HUES6 (cell line): Measurements from ENCODE around the gene WDR48.

ENCODE experiments used
- H3K27ac ChIP-seq: 2 replicates; pipeline ENCODE4 v1.7.0; 2013; ENCODE audit warnings: low read depth, mild to moderate bottlenecking, low read length, inconsistent platforms
- H3K27me3 ChIP-seq: 2 replicates; pipeline ENCODE4 v1.6.1; 2013; ENCODE audit warnings: low read length; ENCODE audit not compliant: control insufficient read depth, insufficient read depth
- H3K36me3 ChIP-seq: 2 replicates; pipeline ENCODE4 v1.6.1; 2013; ENCODE audit warnings: low read length; ENCODE audit not compliant: control insufficient read depth, insufficient read depth
- H3K4me1 ChIP-seq: 2 replicates; pipeline ENCODE4 v1.6.1; 2013; ENCODE audit warnings: low read length; ENCODE audit not compliant: control insufficient read depth, insufficient read depth
- H3K4me3 ChIP-seq: 2 replicates; pipeline ENCODE4 v1.5.1; 2013; ENCODE audit warnings: low read depth, low read length
- H3K9ac ChIP-seq: one replicate; pipeline ENCODE4 v1.6.1; 2013; ENCODE audit warnings: mild to moderate bottlenecking, low read length
- H3K9me3 ChIP-seq: 2 replicates; pipeline ENCODE4 v1.6.1; 2013; ENCODE audit warnings: low read depth, low read length; ENCODE audit not compliant: control insufficient read depth, insufficient read depth

Gene WDR48

GRCh38 chr3:39102504-39103323 is 50.9 kb downstream of the WDR48 start:
- H3K36me3 ChIP-seq: peaks cover 33% of the 10 kb centered on the region

GRCh38 chr3:39103324-39103693 is 51.5 kb downstream of the WDR48 start:
- H3K9me3 ChIP-seq: no peaks in the 10 kb centered on the region
- no peak overlapping the region for H3K4me3 ChIP-seq
- 0 out of 2 replicates have a peak, but pooled peaks cover 1% of the 10 kb centered on the region for H3K27me3 ChIP-seq
- H3K4me1 ChIP-seq: peaks cover 8% of the 10 kb centered on the region; the same call in 1 of the 2 replicates
- no peak overlapping the region for H3K9ac ChIP-seq
- H3K27ac ChIP-seq: no peak overlapping the region
- peaks cover 28% of the 10 kb centered on the region for H3K36me3 ChIP-seq

More at GRCh38 chr3:39102504-39103323, 50.9 kb downstream of the WDR48 start:
- no peaks in the 10 kb centered on the region for H3K9me3 ChIP-seq
- H3K4me3 ChIP-seq: no peak overlapping the region
- no peaks in the 10 kb centered on the region for H3K27me3 ChIP-seq
- peaks cover 8% of the 10 kb centered on the region; the same call in 1 of the 2 replicates for H3K4me1 ChIP-seq
- no peak overlapping the region for H3K27ac ChIP-seq
- H3K9ac ChIP-seq: no peak overlapping the region

GRCh38 chr3:39103791-39104552 is 52.2 kb downstream of the WDR48 start:
- Histone ChIP-seq H3K27me3 (peaks cover 8% of the 10 kb centered on the region; the same call in 1 of the 2 replicates), H3K36me3 (peaks cover 21% of the 10 kb centered on the region), H3K4me1 (peaks cover 8% of the 10 kb centered on the region; the same call in 1 of the 2 replicates), H3K9me3 (no peaks in the 10 kb centered on the region), H3K4me3 (no peak overlapping the region), H3K27ac (no peak overlapping the region), H3K9ac (no peak overlapping the region)

- Histone ChIP-seq H3K4me3 (no peak overlapping the region), H3K36me3 (peaks cover 9% of the 10 kb centered on the region), H3K4me1 (peaks cover 8% of the 10 kb centered on the region; the same call in 1 of the 2 replicates), H3K27ac (no peak overlapping the region), H3K27me3 (peaks cover 8% of the 10 kb centered on the region; the same call in 1 of the 2 replicates), H3K9ac (no peak overlapping the region), H3K9me3 (no peaks in the 10 kb centered on the region)
Observed at GRCh38 chr3:39104961-39105686, 53.3 kb downstream of the WDR48 start.

GRCh38 chr3:39105687-39106063 is 53.9 kb downstream of the WDR48 start:
- Histone ChIP-seq H3K9ac (no peak overlapping the region), H3K4me1 (peaks cover 8% of the 10 kb centered on the region; the same call in 1 of the 2 replicates), H3K4me3 (peak overlapping the region; percentile 89), H3K27ac (no peak overlapping the region), H3K9me3 (no peaks in the 10 kb centered on the region), H3K36me3 (peaks cover 6% of the 10 kb centered on the region), H3K27me3 (peaks cover 8% of the 10 kb centered on the region; the same call in 1 of the 2 replicates)

GRCh38 chr3:39106281-39106811 is 54.5 kb downstream of the WDR48 start:
- no peak overlapping the region for H3K27ac ChIP-seq

GRCh38 chr3:39106851-39107387 is 55.1 kb downstream of the WDR48 start:
- H3K4me3 ChIP-seq: peak overlapping the region; percentile 89
- H3K9ac ChIP-seq: peak overlapping the region; percentile 76
- H3K9me3 ChIP-seq: no peaks in the 10 kb centered on the region
- peaks cover 8% of the 10 kb centered on the region; the same call in 1 of the 2 replicates for H3K4me1 ChIP-seq
- peaks cover 3% of the 10 kb centered on the region; the same call in 1 of the 2 replicates for H3K36me3 ChIP-seq
- peaks cover 8% of the 10 kb centered on the region; the same call in 1 of the 2 replicates for H3K27me3 ChIP-seq
- no peak overlapping the region; the same call in 1 of the 2 replicates for H3K27ac ChIP-seq

More at GRCh38 chr3:39106281-39106811, 54.5 kb downstream of the WDR48 start:
- Histone ChIP-seq H3K9ac (peak overlapping the region; percentile 76), H3K4me1 (peaks cover 8% of the 10 kb centered on the region; the same call in 1 of the 2 replicates), H3K27me3 (peaks cover 8% of the 10 kb centered on the region; the same call in 1 of the 2 replicates), H3K9me3 (no peaks in the 10 kb centered on the region), H3K36me3 (peaks cover 3% of the 10 kb centered on the region; the same call in 1 of the 2 replicates), H3K4me3 (peak overlapping the region; percentile 89)

- H3K36me3 ChIP-seq: peaks cover 2% of the 10 kb centered on the region; the same call in 1 of the 2 replicates
- H3K9ac ChIP-seq: peak within 1 kb of the TSS; percentile 76
- H3K9me3 ChIP-seq: no peaks in the 10 kb centered on the region
- peaks cover 8% of the 10 kb centered on the region; the same call in 1 of the 2 replicates for H3K27me3 ChIP-seq
- no peak within 1 kb of the TSS; the same call in 1 of the 2 replicates for H3K27ac ChIP-seq
- peak within 1 kb of the TSS; percentile 89 for H3K4me3 ChIP-seq
- peaks cover 8% of the 10 kb centered on the region; the same call in 1 of the 2 replicates for H3K4me1 ChIP-seq
Observed at GRCh38 chr3:39107388-39108199, 55.8 kb downstream of the WDR48 start, which contains the start of the genes GORASP1 and TTC21A. TSS of gene GORASP1 (minus strand) at chr3:39107627. CDS start at chr3:39107541, 86 bp downstream. TSS of gene TTC21A (plus strand) at chr3:39107680. CDS start at chr3:39107838, 158 bp downstream.

- H3K4me3 ChIP-seq: peak overlapping the region; percentile 89
- H3K27ac ChIP-seq: no peak overlapping the region
- H3K4me1 ChIP-seq: peaks cover 8% of the 10 kb centered on the region; the same call in 1 of the 2 replicates
- no peaks in the 10 kb centered on the region for H3K9me3 ChIP-seq
- no peaks in the 10 kb centered on the region for H3K36me3 ChIP-seq
- H3K27me3 ChIP-seq: peaks cover 8% of the 10 kb centered on the region; the same call in 1 of the 2 replicates
- peak overlapping the region; percentile 76 for H3K9ac ChIP-seq
Observed at GRCh38 chr3:39108200-39108710, 56.4 kb downstream of the WDR48 start.
